HEK293T (cell line): Measurements from ENCODE around the gene SLC16A14.

Experiments used
- BHLHE40 ChIP-seq: fragments of 450-650 bp; IDR thresholded peaks from 2 replicates; pipeline ENCODE4 v1.6.1; 2016; ENCODE audit warnings: mild to moderate bottlenecking, moderate library complexity, borderline replicate concordance
- ELF4 ChIP-seq: fragments of 450-650 bp; IDR thresholded peaks from 2 replicates; pipeline ENCODE4 v1.6.1; 2017; ENCODE audit warnings: antibody characterized with exemption
- FOXA1 ChIP-seq: fragments of 450-650 bp; IDR thresholded peaks from 2 replicates; pipeline ENCODE4 v1.6.1; 2016; ENCODE audit warnings: mild to moderate bottlenecking
- FOXM1 ChIP-seq: fragments of 450-650 bp; IDR thresholded peaks from 2 replicates; pipeline ENCODE4 v1.6.1; 2017; ENCODE audit warnings: mild to moderate bottlenecking, borderline replicate concordance
- SP1 ChIP-seq: fragments of 450-650 bp; IDR thresholded peaks from 2 replicates; pipeline ENCODE4 v1.6.1; 2017
- ZNF384 ChIP-seq: fragments of 450-650 bp; IDR thresholded peaks from 2 replicates; pipeline ENCODE4 v1.6.1; 2016

GRCh38 chr2:230019742-230020141 lies 49.0 kb downstream of the SLC16A14 start:
- TF ChIP-seq FOXM1 (no peak), SP1 (no peak), ELF4 (no peak), FOXA1 (no peak), ZNF384 (no peak), BHLHE40 (no peak)
